HEK293 (cell line): Measurements from ENCODE around the gene DCST2.

Experiments
- OSR2 ChIP-seq: fragments of 450-650 bp; formaldehyde crosslinking; IDR thresholded peaks from 2 replicates; pipeline ENCODE4 v1.5.1; 2016; ENCODE audit warnings: missing biosample characterization, missing genetic modification characterization
- SP2 ChIP-seq: fragments of 450-650 bp; formaldehyde crosslinking; IDR thresholded peaks from 2 replicates; pipeline ENCODE4 v1.5.1; 2016; ENCODE audit warnings: missing biosample characterization, missing genetic modification characterization
- TCF7L2 ChIP-seq: IDR thresholded peaks from 2 replicates; pipeline ENCODE4 v1.6.1; 2011; ENCODE audit warnings: low read depth, mild to moderate bottlenecking, inconsistent platforms, low read length, moderate library complexity, borderline replicate concordance
- ZNF248 ChIP-seq: fragments of 450-650 bp; formaldehyde crosslinking; IDR thresholded peaks from 2 replicates; pipeline ENCODE4 v1.5.1; 2017; ENCODE audit warnings: missing biosample characterization, missing genetic modification characterization
- ZNF311 ChIP-seq: fragments of 450-650 bp; formaldehyde crosslinking; IDR thresholded peaks from 2 replicates; pipeline ENCODE4 v1.5.1; 2017; ENCODE audit warnings: missing biosample characterization, missing genetic modification characterization, borderline replicate concordance
- ZNF561 ChIP-seq: fragments of 450-650 bp; IDR thresholded peaks from 2 replicates; pipeline ENCODE4 v1.5.1; 2018; ENCODE audit warnings: missing biosample characterization, missing genetic modification characterization, borderline replicate concordance
- ZNF629 ChIP-seq: fragments of 450-650 bp; formaldehyde crosslinking; IDR thresholded peaks from 2 replicates; pipeline ENCODE4 v1.5.1; 2017; ENCODE audit warnings: missing biosample characterization, missing genetic modification characterization
- TF ChIP-seq, protein P1 (sequence below): fragments of 450-650 bp; formaldehyde crosslinking; IDR thresholded peaks from 2 replicates; pipeline ENCODE4 v1.5.1; 2016; ENCODE audit warnings: missing biosample characterization, missing genetic modification characterization
- TF ChIP-seq, protein P2 (sequence below): fragments of 450-650 bp; formaldehyde crosslinking; IDR thresholded peaks from 2 replicates; pipeline ENCODE4 v1.5.1; 2016; ENCODE audit warnings: missing biosample characterization, missing genetic modification characterization, borderline replicate concordance
- TF ChIP-seq, protein P3 (sequence below): fragments of 450-650 bp; formaldehyde crosslinking; IDR thresholded peaks from 2 replicates; pipeline ENCODE4 v1.5.1; 2016; ENCODE audit warnings: missing biosample characterization, missing genetic modification characterization
- TF ChIP-seq, protein P4 (sequence below): fragments of 450-650 bp; IDR thresholded peaks from 2 replicates; pipeline ENCODE4 v1.5.1; 2018; ENCODE audit warnings: missing biosample characterization, missing genetic modification characterization

DNA sequence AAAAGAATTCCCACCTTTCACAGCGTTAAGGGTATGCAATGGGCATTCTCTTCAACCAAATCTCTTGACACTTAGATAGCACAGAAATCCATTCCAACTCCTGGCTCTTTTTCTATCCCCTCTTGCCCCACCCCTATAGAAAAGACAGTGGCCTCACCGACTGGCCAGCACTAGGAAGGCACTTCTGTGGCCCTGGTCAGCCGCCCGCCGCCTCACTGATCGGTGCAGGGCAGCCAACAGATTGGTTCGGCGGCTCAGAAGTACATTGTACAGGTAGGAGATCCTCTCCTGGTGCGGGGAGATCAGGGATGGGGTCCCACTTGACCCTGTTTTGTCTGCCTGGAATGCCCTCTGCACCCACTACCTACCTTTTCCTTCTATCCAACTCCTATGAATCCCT is 9.3 kb downstream of the DCST2 start:
- TF ChIP-seq, protein P1, sequence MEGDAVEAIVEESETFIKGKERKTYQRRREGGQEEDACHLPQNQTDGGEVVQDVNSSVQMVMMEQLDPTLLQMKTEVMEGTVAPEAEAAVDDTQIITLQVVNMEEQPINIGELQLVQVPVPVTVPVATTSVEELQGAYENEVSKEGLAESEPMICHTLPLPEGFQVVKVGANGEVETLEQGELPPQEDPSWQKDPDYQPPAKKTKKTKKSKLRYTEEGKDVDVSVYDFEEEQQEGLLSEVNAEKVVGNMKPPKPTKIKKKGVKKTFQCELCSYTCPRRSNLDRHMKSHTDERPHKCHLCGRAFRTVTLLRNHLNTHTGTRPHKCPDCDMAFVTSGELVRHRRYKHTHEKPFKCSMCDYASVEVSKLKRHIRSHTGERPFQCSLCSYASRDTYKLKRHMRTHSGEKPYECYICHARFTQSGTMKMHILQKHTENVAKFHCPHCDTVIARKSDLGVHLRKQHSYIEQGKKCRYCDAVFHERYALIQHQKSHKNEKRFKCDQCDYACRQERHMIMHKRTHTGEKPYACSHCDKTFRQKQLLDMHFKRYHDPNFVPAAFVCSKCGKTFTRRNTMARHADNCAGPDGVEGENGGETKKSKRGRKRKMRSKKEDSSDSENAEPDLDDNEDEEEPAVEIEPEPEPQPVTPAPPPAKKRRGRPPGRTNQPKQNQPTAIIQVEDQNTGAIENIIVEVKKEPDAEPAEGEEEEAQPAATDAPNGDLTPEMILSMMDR (tag by site-specific recombination): no peak
- TF ChIP-seq, protein P2, sequence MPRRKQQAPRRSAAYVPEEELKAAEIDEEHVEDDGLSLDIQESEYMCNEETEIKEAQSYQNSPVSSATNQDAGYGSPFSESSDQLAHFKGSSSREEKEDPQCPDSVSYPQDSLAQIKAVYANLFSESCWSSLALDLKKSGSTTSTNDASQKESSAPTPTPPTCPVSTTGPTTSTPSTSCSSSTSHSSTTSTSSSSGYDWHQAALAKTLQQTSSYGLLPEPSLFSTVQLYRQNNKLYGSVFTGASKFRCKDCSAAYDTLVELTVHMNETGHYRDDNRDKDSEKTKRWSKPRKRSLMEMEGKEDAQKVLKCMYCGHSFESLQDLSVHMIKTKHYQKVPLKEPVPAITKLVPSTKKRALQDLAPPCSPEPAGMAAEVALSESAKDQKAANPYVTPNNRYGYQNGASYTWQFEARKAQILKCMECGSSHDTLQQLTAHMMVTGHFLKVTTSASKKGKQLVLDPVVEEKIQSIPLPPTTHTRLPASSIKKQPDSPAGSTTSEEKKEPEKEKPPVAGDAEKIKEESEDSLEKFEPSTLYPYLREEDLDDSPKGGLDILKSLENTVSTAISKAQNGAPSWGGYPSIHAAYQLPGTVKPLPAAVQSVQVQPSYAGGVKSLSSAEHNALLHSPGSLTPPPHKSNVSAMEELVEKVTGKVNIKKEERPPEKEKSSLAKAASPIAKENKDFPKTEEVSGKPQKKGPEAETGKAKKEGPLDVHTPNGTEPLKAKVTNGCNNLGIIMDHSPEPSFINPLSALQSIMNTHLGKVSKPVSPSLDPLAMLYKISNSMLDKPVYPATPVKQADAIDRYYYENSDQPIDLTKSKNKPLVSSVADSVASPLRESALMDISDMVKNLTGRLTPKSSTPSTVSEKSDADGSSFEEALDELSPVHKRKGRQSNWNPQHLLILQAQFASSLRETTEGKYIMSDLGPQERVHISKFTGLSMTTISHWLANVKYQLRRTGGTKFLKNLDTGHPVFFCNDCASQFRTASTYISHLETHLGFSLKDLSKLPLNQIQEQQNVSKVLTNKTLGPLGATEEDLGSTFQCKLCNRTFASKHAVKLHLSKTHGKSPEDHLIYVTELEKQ (tag by site-specific recombination): no peak
- TF ChIP-seq OSR2 (tag by site-specific recombination) (no peak), TCF7L2 (no peak), ZNF561 (tag by site-specific recombination) (no peak), ZNF629 (tag by site-specific recombination) (no peak), ZNF311 (tag by site-specific recombination) (no peak), SP2 (tag by site-specific recombination) (no peak), ZNF248 (tag by site-specific recombination) (no peak)
- TF ChIP-seq, protein P3, sequence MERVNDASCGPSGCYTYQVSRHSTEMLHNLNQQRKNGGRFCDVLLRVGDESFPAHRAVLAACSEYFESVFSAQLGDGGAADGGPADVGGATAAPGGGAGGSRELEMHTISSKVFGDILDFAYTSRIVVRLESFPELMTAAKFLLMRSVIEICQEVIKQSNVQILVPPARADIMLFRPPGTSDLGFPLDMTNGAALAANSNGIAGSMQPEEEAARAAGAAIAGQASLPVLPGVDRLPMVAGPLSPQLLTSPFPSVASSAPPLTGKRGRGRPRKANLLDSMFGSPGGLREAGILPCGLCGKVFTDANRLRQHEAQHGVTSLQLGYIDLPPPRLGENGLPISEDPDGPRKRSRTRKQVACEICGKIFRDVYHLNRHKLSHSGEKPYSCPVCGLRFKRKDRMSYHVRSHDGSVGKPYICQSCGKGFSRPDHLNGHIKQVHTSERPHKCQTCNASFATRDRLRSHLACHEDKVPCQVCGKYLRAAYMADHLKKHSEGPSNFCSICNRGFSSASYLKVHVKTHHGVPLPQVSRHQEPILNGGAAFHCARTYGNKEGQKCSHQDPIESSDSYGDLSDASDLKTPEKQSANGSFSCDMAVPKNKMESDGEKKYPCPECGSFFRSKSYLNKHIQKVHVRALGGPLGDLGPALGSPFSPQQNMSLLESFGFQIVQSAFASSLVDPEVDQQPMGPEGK (tag by site-specific recombination): no peak
- TF ChIP-seq, protein P4, sequence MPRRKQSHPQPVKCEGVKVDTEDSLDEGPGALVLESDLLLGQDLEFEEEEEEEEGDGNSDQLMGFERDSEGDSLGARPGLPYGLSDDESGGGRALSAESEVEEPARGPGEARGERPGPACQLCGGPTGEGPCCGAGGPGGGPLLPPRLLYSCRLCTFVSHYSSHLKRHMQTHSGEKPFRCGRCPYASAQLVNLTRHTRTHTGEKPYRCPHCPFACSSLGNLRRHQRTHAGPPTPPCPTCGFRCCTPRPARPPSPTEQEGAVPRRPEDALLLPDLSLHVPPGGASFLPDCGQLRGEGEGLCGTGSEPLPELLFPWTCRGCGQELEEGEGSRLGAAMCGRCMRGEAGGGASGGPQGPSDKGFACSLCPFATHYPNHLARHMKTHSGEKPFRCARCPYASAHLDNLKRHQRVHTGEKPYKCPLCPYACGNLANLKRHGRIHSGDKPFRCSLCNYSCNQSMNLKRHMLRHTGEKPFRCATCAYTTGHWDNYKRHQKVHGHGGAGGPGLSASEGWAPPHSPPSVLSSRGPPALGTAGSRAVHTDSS (tag by site-specific recombination): no peak
